Activated CD8-positive, alpha-beta memory T cell treated with anti-CD3 and anti-CD28 coated beads, Interleukin-2, amount 50 U/mL, for 1 hour (primary cell): Measurements from ENCODE around the gene EZH2.

ENCODE experiments used
- DNase-seq: peaks from one replicate; pipeline ENCODE4 v3.0.0-alpha.2; 2020; ENCODE audit errors: extremely low read depth

Gene EZH2

DNA sequence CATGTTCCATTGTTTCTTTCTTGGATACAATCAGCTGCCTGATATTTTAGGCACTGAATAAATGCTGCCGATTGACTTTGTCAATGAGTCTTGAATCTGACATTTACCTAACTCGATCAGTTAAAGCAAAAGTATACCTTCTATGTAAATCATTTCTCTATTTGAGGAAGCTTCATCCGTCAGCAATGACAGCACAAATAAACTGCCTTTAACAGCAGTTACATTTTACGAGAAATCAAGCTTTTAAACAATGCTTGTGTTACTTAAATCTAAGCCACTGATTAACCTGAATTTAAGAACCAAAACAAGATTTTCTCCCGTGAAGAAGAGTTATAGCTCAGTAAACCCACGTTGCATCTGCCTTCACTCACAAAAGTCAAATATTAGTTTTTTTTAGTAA, 114.1 kb downstream of the EZH2 start:
- DNase-seq = no peak

DNA sequence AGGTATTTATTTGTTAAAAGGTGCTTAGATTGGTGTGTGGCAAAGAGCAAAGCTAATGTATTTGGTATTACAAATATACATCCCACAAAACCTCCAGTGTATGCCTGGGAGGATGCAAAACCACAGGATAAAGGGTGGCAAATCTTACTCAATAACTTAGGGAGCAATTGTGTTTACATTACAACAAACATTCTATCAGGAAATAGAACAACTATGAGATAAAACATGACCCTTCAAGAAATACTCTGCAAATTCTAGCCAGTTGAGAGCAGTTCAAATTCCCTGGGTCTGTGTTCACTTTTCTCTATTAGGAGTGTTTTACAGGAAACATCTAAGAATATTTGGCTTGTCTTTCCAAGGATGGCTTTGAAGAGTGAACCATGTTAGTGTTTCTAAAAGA, 120.5 kb downstream of the EZH2 start:
- no peak for DNase-seq

DNA sequence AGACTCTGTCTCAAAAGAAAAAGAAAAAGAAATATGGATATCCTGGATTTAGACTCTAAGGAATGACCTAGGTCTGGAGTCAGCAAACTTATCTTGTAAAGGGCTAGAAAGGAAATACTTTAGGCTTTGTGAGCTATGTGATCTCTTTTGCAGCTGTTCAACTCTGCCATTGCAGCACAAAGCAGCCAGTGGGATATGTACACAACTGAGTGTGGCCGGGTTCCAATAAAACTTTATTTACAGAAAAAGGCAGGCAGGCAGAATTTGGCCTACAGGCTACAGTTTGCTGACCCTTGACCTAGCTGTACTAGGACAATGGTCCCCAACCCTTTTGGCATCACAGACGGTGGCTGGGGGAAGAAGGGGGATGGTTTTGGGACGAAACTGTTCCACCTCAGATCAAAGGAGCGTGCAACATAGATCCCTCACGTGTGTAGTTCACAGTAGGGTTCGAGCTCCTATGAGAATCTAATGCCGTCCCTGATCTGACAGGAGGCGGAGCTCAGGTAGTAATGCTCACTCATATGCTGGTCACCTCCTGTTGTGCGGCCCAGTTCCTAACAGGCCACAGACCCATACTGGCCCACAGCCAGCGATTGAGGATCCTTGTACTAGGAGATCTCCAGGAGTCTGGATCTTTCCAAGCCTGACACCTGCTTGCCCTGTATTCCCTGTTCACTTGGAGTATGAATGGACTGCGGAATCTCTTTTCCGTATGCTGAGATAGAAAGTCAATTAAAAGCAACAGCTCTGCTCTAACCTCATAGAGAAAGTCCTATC, 122.4 kb downstream of the EZH2 start:
- no peak for DNase-seq
